ENCODE data around the gene PAX9.
"Not testable (repeated sequence)": the region's sequence is repeated elsewhere in the genome, so short reads cannot be mapped to it uniquely, and the experiment has no call there.

GRCh38 chr14:36699420-36699819, 37.8 kb downstream of the PAX9 start:
- TF ChIP-seq, protein P1, sequence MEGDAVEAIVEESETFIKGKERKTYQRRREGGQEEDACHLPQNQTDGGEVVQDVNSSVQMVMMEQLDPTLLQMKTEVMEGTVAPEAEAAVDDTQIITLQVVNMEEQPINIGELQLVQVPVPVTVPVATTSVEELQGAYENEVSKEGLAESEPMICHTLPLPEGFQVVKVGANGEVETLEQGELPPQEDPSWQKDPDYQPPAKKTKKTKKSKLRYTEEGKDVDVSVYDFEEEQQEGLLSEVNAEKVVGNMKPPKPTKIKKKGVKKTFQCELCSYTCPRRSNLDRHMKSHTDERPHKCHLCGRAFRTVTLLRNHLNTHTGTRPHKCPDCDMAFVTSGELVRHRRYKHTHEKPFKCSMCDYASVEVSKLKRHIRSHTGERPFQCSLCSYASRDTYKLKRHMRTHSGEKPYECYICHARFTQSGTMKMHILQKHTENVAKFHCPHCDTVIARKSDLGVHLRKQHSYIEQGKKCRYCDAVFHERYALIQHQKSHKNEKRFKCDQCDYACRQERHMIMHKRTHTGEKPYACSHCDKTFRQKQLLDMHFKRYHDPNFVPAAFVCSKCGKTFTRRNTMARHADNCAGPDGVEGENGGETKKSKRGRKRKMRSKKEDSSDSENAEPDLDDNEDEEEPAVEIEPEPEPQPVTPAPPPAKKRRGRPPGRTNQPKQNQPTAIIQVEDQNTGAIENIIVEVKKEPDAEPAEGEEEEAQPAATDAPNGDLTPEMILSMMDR (IDR thresholded peaks at IDR 0.05) = not testable (repeated sequence)
- TF ChIP-seq POLR2A (IDR thresholded peaks at IDR 0.05) = not testable (repeated sequence)

Measured in thyroid gland (tissue), 4 donors.